ENCODE measurements around the gene RNF8. TPM values are rescaled to one million over a fixed set of nuclear protein-coding genes. Genes with fewer than 3 reads are reported as not detected.

The RNF8 gene
- total RNA-seq, 1 donor from 2014 or later, result 22.4 TPM

- Histone ChIP-seq H3K9me3 (ENCODE audit: insufficient read depth, low read depth, low read length) (no peaks in the 10 kb centered on the region), H3K9ac (ENCODE audit: low read length) (no peak overlapping the region), H2AFZ (ENCODE audit: low read depth, low read length) (no peak overlapping the region), H3K36me3 (ENCODE audit: insufficient read depth, low read length) (peaks cover 29% of the 10 kb centered on the region), H4K20me1 (ENCODE audit: insufficient read depth, low read length) (peaks cover 3% of the 10 kb centered on the region), H3K79me2 (ENCODE audit: insufficient read depth, low read length) (no peaks in the 10 kb centered on the region), H3K27me3 (ENCODE audit: insufficient read depth, low read length) (no peaks in the 10 kb centered on the region), H3K4me3 (ENCODE audit: insufficient read depth, low read depth, low read length) (no peak overlapping the region), H3K27ac (ENCODE audit: low read depth, low read length) (no peak overlapping the region), H3K4me1 (ENCODE audit: insufficient read depth, low read length) (peaks cover 18% of the 10 kb centered on the region), H3K4me2 (ENCODE audit: low read length) (no peak overlapping the region)
- Mint-ChIP-seq H3K9me3 (ENCODE audit: unreplicated experiment) (peaks cover 5% of the 10 kb centered on the region), H3K4me3 (ENCODE audit: unreplicated experiment) (no peak overlapping the region), H3K36me3 (ENCODE audit: low read depth, unreplicated experiment) (peaks cover 18% of the 10 kb centered on the region), H3K27me3 (ENCODE audit: low read depth, unreplicated experiment) (no peaks in the 10 kb centered on the region), H3K27ac (ENCODE audit: unreplicated experiment) (no peak overlapping the region), H3K4me1 (ENCODE audit: low read depth, unreplicated experiment) (peaks cover 27% of the 10 kb centered on the region)
- TF ChIP-seq EZH2 (IDR thresholded peaks at IDR 0.05; ENCODE audit: insufficient read depth, low read length) (no peak), CTCF (IDR thresholded peaks at IDR 0.05; ENCODE audit: insufficient read depth, low read depth, low read length) (no peak)
- FAIRE-seq, result no peak
- no peak for DNase-seq (ENCODE audit: low read depth)
Measured at GRCh38 chr6:37316071-37316470, 37.7 kb upstream of the RNF8 start.

- H2AFZ ChIP-seq (ENCODE audit: low read depth, low read length), result no peak overlapping the region
- Mint-ChIP-seq H3K4me1 (ENCODE audit: low read depth, unreplicated experiment) (peaks cover 14% of the 10 kb centered on the region), H3K4me3 (ENCODE audit: unreplicated experiment) (no peak overlapping the region), H3K9me3 (ENCODE audit: unreplicated experiment) (peaks cover 5% of the 10 kb centered on the region), H3K27ac (ENCODE audit: unreplicated experiment) (no peak overlapping the region), H3K36me3 (ENCODE audit: low read depth, unreplicated experiment) (peaks cover 18% of the 10 kb centered on the region), H3K27me3 (ENCODE audit: low read depth, unreplicated experiment) (no peaks in the 10 kb centered on the region)
- no peaks in the 10 kb centered on the region for H3K9me3 ChIP-seq (ENCODE audit: insufficient read depth, low read depth, low read length)
- no peak overlapping the region for H3K4me2 ChIP-seq (ENCODE audit: low read length)
- H3K27me3 ChIP-seq (ENCODE audit: insufficient read depth, low read length), result no peaks in the 10 kb centered on the region
- no peaks in the 10 kb centered on the region for H3K79me2 ChIP-seq (ENCODE audit: insufficient read depth, low read length)
- H3K27ac ChIP-seq (ENCODE audit: low read depth, low read length), result no peak overlapping the region
- no peak for FAIRE-seq
- H3K9ac ChIP-seq (ENCODE audit: low read length), result no peak overlapping the region
- peaks cover under 1% of the 10 kb centered on the region for H4K20me1 ChIP-seq (ENCODE audit: insufficient read depth, low read length)
- DNase-seq (ENCODE audit: low read depth), result no peak
- peaks cover 5% of the 10 kb centered on the region for H3K4me1 ChIP-seq (ENCODE audit: insufficient read depth, low read length)
- no peak for TF ChIP-seq EZH2 (IDR thresholded peaks at IDR 0.05; ENCODE audit: insufficient read depth, low read length)
- TF ChIP-seq CTCF (IDR thresholded peaks at IDR 0.05; ENCODE audit: insufficient read depth, low read depth, low read length), result no peak
- H3K36me3 ChIP-seq (ENCODE audit: insufficient read depth, low read length), result peaks cover 38% of the 10 kb centered on the region
- H3K4me3 ChIP-seq (ENCODE audit: insufficient read depth, low read depth, low read length), result no peak overlapping the region
Measured at GRCh38 chr6:37317312-37318038, 36.3 kb upstream of the RNF8 start.

- no peak overlapping the region for H3K4me2 ChIP-seq (ENCODE audit: low read length)
- no peak overlapping the region for H3K4me3 Mint-ChIP-seq (ENCODE audit: unreplicated experiment)
- H2AFZ ChIP-seq (ENCODE audit: low read depth, low read length), result no peak overlapping the region
- DNase-seq (ENCODE audit: low read depth) (no peak), FAIRE-seq (no peak)
- no peak overlapping the region for H3K4me3 ChIP-seq (ENCODE audit: insufficient read depth, low read depth, low read length)
- H4K20me1 ChIP-seq (ENCODE audit: insufficient read depth, low read length), result peaks cover 11% of the 10 kb centered on the region
- H3K9ac ChIP-seq (ENCODE audit: low read length), result no peak overlapping the region
- H3K4me1 Mint-ChIP-seq (ENCODE audit: low read depth, unreplicated experiment), result peaks cover 15% of the 10 kb centered on the region
- peaks cover 9% of the 10 kb centered on the region for H3K4me1 ChIP-seq (ENCODE audit: insufficient read depth, low read length)
- no peak overlapping the region for H3K27ac Mint-ChIP-seq (ENCODE audit: unreplicated experiment)
- H3K36me3 ChIP-seq (ENCODE audit: insufficient read depth, low read length), result peaks cover 39% of the 10 kb centered on the region
- no peak for TF ChIP-seq CTCF (IDR thresholded peaks at IDR 0.05; ENCODE audit: insufficient read depth, low read depth, low read length)
- H3K27ac ChIP-seq (ENCODE audit: low read depth, low read length), result no peak overlapping the region
- no peaks in the 10 kb centered on the region for H3K27me3 Mint-ChIP-seq (ENCODE audit: low read depth, unreplicated experiment)
- no peaks in the 10 kb centered on the region for H3K9me3 ChIP-seq (ENCODE audit: insufficient read depth, low read depth, low read length)
- peaks cover 12% of the 10 kb centered on the region for H3K36me3 Mint-ChIP-seq (ENCODE audit: low read depth, unreplicated experiment)
- H3K79me2 ChIP-seq (ENCODE audit: insufficient read depth, low read length), result no peaks in the 10 kb centered on the region
- peaks cover 3% of the 10 kb centered on the region for H3K9me3 Mint-ChIP-seq (ENCODE audit: unreplicated experiment)
- no peaks in the 10 kb centered on the region for H3K27me3 ChIP-seq (ENCODE audit: insufficient read depth, low read length)
Measured at GRCh38 chr6:37319156-37319555, 34.6 kb upstream of the RNF8 start.
